HG03439 (cell line): ENCODE data around the gene PRPF39.

ENCODE experiments used
- ATAC-seq: cut with Tn5 transposase; IDR thresholded peaks from one replicate; pipeline ENCODE4 v1.9.1; 2021; ENCODE audit warnings: mild to moderate bottlenecking, moderate library complexity; ENCODE audit not compliant: unreplicated experiment

PRPF39 gene, protein sequence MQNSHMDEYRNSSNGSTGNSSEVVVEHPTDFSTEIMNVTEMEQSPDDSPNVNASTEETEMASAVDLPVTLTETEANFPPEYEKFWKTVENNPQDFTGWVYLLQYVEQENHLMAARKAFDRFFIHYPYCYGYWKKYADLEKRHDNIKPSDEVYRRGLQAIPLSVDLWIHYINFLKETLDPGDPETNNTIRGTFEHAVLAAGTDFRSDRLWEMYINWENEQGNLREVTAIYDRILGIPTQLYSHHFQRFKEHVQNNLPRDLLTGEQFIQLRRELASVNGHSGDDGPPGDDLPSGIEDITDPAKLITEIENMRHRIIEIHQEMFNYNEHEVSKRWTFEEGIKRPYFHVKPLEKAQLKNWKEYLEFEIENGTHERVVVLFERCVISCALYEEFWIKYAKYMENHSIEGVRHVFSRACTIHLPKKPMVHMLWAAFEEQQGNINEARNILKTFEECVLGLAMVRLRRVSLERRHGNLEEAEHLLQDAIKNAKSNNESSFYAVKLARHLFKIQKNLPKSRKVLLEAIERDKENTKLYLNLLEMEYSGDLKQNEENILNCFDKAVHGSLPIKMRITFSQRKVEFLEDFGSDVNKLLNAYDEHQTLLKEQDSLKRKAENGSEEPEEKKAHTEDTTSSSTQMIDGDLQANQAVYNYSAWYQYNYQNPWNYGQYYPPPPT

DNA sequence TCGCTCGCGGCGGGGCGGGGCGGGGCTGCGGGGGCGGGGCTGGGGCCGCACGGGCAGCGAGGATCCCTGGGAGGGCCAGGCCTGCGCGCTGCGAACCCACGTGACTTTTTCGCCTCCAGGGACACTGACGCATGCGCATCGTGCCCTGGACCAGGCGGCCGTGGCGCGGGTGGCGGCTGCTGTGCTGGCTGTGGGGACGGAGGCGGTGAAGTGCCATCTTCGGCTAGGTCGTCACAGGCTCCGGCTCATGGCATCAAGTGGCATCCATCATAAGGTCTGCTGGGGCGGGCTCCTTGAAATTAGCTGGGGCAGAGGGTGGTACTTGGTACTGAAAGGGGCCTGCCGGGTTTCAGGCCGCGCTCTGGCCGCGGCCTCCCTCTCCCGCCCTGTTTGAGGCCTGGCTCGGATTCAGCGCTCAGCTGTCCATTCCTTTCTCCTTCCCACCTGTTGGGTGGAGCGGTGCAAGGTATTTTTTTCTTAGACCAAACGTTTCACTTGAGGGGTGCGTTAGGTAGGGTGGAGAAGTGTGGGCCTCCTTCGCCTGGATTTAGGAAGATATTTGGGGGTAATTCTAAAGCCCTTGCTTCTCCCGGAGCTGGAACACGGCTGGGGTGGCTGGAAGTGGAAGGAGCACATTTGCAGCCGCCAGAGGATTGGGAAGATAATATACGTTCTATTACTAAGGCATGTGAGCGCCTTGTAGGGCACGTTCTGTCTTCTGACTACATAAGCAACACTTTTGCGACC lies at the start of gene PRPF39:
Gene PRPF39 (plus strand): TSS at position 141 of the 747 bp plus-strand sequence. CDS start 11,124 bp downstream, outside the sequence.
- ATAC-seq = peak; percentile 95

DNA sequence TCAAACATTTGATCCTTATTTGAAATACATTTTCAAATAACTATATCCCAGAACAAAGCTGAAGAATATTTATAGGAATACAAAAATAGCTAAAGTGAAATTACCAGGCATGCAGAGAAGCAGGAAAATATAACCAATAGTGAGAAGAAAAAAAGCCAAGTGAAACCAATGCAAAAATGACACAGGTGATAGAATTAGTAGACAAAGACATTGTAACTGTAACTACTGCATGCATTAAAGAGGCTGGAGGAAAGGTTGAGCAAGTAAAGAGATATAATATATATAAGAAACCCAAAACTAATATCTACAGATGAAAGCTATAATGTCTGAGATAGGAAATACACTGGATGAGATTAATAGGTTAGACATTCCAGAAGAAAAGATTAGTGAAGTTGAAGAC lies 49.2 kb upstream of the PRPF39 start:
- no peak for ATAC-seq

DNA sequence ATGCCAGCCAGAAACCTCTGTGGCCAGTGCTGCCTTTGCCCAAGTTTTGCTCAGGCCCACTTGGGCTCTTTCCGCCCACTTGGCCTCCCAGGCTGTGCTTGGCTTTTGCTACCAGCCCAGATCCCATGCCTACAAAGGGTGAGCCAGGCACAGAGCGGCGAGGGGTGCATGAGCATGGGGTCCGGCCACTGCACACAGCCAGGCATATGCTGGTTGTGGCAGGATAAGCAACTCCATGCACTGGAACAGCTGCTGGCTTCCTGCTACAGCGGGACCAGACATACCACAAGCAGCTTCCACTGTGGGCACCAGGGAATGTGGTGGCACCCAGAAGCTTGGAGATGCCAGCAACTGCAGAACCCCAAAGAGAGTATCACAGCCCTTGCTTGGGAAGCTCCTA lies 45.7 kb upstream of the PRPF39 start:
- ATAC-seq = no peak

DNA sequence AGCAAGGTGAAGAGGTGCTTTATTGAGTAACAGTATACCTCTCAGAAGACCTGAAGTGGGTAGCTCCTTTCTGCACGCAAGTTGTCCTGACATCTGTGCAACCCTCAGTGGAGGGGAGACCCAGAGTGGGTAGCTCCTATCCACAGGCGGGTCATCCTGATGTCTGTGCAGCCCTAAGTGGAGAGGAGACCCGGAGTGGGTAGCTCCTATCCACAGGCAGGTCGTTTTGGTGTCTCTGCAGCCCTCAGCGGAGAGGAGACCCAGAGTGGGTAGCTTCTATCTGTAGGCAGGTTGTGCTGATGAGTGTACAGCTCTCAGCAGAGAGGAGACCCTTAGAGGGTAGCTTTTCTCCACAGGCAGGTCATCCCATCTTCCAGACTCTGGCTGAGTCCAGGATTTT lies 45.1 kb upstream of the PRPF39 start:
- no peak for ATAC-seq

DNA sequence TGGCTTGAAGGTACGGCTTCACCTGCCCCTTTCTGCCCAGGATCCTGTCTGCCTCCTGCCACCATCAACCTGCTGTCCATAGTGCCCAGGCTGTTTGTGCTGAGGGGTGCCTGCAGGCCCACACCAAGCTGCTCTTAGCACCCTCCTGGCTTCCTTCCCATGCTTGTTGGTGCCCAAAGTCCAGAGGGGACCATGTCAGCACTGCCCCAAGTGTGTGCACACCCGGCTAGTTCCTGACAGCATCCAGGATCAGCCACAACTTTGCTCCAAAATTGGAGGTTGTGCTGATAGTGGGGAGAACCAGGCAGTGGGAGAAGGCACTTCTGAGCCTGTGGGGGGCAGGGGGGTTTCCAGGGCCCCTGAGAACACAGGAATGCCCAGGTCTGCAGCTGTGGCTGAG lies 44.5 kb upstream of the PRPF39 start:
- no peak for ATAC-seq

DNA sequence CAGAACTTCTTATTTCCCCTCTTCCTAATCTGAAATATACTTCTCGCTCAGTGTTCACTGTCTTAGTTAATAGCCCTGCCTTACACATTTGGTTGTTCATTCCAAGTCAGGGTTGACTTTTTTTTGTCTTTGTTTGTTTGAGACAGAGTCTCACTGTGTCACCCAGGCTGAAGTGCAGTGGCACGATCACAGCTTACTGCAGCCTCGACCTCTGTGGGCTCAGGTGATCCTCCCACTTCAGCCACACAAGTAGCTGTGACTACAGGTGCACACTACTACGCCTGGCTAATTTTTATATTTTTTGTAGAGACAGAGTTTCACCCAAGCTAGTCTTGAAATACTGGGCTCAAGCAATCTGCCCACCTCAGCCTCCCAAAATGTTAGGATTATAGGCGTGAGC lies 42.3 kb upstream of the PRPF39 start:
- ATAC-seq = no peak

DNA sequence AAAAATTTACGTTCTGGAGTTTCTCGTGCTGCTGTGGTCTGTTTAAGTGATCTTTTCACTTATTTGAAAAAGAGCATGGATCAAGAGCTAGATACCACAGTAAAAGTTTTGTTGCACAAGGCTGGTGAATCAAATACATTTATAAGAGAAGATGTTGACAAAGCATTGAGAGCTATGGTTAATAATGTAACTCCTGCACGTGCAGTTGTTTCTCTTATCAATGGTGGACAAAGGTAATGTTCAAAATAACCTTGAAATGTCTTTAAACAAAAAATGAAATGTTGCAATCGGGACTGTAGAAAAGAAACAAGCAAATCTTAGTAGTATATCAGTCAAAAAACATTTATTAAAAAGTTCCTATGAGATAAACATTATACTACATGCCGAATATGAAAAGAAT lies 39.3 kb upstream of the PRPF39 start:
- no peak for ATAC-seq

DNA sequence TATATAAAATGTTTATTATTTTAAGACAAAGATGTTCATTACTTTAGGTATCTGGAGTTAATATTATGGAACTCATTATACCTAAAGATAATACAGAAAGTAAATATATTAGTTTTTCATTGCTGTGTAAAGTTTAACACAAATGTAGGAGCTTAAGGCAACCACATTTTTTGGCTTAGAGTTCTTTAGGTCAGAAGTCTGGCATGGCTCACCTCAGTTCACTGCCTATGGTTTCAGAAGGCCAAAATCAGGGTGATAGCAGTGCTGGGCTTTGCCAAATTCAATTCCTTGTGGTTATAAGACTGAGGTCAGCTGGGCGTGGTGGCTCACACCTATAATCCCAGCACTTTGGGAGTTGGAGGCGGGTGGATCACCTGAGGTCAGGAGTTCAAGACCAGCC lies 35.5 kb upstream of the PRPF39 start:
- no peak for ATAC-seq

DNA sequence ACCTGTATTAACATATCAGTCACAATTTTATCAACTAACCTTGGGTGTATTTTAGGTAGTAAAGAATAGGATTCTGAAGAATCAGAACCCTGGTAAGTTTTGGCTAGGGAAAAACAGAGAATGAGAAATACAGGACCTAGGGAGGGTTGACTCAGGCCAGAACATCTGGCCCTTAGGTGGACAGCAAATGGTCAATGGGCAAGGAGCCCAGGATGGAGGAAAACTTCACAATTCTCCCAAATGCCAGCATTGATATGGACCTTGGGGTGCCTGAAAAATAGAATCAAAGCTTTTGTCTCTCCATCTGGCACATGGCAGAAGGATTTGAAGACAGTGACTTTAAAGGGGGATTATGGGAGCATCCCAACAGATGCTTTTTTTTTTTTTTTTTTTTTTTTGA lies 32.7 kb upstream of the PRPF39 start:
- no peak for ATAC-seq

DNA sequence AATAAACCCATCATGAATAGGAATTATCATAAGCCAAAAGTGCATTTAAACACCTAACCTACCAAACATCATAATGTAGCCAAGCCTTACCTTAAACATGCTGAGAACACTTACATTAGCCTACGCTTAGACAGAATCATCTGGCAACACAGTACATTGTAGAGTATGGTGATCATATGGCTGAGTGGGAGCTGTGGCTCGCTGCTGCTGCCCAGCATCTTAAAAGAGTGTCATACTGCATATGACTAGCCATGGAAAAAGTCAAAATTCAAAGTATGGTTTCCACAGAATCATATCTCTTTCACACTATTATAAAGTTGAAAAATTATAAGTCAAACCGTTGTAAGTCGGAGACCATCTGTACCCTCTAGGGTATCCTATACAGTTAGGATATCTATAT lies 32.0 kb upstream of the PRPF39 start:
- ATAC-seq = no peak

DNA sequence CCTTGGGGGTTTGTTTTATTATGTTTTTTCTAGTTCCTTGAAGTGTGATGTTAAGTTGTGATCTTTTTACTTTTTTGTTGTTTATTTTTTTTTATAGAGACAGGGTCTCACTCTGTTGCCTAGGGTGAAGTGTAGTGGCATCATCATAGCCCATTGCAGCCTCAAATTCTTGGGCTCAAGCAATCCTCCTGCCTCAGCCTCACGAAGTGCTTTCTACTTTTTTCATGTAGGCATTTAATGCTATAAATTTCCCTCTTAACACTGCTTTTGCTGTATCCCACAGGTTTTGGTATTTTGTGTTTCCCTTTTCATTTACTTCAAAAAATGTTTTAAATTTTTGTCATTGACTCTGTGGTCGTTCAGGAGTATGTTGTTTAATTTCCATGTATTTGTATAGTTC lies 26.6 kb upstream of the PRPF39 start:
- ATAC-seq = no peak

DNA sequence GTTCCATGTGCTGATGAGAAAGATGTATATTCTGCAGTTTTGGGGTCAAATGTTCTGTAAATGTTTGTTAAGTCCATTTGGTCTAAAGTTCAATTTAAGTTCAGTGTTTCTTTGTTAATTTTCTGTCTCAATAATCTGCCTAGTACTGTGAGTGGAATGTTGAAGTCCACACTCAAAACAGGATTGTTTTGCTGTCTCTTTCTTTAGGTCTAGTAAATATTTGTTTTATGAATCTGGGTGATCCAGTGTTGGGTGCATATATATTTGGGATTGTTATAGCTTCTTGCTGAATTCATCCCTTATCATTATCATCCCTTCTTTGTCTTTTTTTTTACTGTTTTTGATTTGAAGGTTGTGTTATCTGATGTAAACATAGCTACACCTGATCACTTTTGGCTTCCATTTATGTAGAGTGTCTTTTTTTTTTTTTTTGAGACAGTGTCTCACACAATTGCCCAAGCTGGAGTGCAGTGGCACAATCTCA lies 26.0 kb upstream of the PRPF39 start:
- ATAC-seq = no peak

DNA sequence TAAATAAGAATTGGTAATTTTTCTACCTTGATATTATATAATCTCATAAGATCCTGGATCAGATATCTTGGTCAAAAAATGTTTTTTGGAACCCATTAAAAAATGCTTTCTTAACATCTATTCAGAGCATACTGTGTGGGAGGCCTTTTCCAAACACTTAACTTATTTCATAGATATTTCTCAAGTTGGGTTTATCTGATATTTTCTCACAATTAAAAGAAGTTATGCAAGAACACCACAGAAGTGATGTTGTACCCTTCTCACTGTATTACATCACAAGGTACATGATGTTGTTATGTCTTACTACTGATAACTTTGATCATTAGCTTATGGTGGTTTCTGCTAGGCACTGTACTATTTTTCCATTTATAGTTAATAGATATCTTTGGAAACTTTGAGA lies 23.4 kb upstream of the PRPF39 start:
- ATAC-seq = no peak

DNA sequence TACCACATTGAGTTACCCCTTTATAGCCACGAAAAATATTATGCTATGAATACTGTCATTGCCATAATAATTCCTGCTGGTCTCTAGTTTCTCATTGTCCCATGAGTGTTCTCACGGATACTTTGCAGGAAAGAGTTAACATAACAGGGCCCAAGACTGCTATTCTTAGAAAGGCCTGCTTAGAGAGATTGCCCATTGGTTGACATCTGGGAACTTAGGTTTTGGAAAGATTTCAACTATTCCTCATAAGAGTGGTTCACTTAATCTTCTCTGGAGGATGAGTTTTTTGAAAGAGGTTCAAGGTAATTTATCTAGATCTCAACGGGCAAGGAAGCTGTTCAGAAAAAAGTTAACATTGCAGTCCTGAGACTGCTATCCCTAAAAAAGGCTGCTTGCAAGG lies 18.4 kb upstream of the PRPF39 start:
- no peak for ATAC-seq

DNA sequence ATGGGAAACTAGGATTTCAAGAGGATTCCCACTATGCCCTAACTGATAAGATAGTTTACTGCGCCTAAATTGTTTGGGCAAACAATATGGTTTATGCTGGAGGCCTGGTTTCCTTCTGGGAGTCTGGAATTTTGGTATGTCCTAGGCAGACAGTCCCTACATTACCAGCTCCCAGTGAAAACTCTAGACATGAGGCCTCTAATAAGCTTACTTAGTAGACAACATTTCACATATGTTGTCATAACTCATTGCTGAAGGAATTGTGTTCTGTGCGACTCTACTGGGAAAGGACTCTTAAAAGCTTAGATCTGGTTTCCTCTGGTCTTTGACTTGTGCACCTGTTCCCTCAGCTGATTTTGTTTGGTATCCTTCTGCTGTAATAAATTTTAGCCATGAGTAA lies 18.0 kb upstream of the PRPF39 start:
- ATAC-seq = no peak

DNA sequence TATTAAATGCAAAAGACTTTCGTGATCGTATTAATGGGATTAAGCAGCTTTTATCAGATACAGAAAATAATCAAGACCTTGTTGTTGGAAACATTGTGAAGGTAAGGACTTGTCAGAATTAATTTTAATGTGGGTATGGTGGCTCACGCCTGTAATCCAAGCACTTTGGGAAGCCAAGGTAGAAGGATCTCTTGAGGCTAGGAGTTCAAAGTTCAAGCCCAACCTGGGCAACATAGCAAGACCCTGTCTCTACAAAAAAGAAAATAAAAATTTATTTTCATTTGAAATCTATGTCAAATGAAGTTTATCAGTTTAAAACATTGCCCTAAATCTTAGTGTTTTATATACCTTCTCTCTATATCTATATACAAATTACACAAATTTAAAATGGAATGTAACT lies 17.2 kb upstream of the PRPF39 start:
- ATAC-seq = no peak

DNA sequence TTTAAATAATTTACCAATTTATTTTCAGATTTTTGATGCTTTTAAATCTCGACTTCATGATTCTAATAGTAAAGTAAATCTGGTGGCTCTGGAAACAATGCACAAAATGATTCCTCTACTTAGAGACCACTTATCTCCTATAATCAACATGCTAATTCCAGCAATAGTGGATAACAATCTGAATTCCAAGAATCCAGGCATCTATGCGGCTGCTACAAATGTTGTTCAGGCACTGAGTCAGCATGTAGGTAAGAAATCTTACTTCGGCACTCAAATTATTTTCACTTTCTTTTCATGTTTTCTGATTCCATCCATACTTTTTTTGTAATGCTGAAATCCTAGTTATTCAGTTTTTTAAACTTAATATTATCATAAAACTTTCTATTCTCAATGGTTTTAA lies 15.5 kb upstream of the PRPF39 start:
- no peak for ATAC-seq

DNA sequence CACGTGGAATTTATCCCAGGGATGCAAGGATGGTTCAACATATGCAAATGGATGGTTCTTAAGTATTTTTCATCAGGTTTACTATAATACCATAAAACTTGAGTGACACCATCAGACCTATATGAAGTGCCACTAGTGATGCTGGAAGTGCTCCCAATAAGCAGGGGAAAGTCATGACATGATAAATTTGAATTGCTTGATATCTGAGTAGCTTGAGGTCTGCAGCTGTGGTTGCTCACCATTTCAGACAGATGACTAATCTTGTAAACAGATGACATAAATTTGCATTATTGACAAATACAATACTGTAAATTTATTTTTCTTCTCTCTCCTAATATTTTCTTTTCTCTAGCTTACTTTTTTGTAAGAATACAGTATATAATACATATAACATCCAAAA lies 13.7 kb upstream of the PRPF39 start:
- ATAC-seq = no peak

DNA sequence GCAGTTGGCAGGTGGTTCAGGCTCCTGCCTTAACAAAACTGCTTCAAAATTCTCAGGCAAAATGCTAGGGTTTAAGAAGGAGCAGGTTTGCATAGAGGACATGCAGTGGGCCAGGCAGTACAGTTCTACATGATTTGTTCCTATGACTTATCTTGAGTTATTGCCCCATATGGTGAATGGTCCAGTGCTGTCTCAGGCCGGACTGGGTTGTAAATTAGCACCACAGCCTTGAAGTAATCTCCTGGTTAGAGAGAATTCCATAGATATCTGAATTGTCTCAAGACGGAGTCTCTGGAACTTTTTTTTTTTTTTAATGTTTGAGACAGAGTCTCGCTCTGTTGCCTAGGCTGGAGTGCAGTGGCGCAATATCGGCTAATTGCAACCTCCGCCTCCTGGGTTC lies 11.8 kb upstream of the PRPF39 start:
- no peak for ATAC-seq

DNA sequence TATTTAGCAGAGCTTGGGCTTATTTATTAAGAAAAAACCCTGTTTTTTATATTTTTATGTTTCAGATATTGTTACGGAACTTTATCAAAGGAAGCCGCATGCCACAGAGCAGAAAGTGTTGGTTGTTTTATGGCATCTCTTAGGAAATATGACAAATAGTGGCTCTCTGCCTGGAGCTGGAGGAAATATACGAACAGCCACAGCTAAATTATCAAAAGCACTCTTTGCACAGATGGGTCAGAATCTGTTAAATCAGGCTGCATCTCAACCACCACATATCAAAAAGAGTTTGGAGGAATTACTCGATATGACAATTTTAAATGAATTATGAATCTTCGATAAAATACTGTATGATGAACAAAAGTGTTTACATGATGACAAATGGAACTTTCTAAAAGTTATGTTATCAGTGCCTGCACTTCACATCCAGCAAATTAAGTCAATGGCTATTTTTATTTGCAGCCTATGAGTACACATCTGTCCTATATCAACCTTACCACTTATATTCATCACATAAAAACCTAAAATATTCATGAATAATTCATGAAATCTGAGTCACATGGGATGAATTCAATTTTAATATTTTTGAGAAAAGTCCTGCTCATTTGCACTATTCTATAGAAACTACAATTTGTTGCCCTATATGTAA lies 10.6 kb upstream of the PRPF39 start:
- ATAC-seq = no peak

DNA sequence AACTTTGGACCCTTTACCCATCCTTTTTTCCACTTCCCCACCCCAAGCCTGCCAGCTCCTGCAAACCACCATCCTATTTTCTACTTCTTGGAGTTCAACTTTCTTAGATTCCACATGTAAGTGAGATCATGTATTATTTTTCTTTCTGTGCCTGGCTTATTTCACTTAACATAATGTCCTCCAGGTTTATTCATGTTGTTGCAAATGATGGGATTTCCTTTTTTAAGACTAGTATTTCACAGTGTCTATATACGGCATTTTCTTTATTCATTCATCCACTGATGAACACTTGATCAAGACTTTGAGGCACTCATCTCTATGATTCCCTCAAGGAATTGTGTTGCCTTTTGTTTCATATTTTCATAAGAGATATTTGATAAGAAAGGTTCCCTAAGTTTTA lies 5.6 kb upstream of the PRPF39 start:
- ATAC-seq = no peak
